HEK293 (cell line): ENCODE data around the gene CDK16.

Experiments
- BCL11B ChIP-seq: fragments of 450-650 bp; formaldehyde crosslinking; IDR thresholded peaks from 2 replicates; pipeline ENCODE4 v1.5.1; 2016; ENCODE audit warnings: low read depth, missing biosample characterization, missing genetic modification characterization
- EGR2 ChIP-seq: fragments of 450-650 bp; formaldehyde crosslinking; IDR thresholded peaks from 2 replicates; pipeline ENCODE4 v1.5.1; 2016; ENCODE audit warnings: low read depth, missing biosample characterization, missing genetic modification characterization
- GFI1B ChIP-seq: fragments of 450-650 bp; formaldehyde crosslinking; IDR thresholded peaks from 2 replicates; pipeline ENCODE4 v1.5.1; 2016; ENCODE audit warnings: missing biosample characterization, missing genetic modification characterization
- KLF1 ChIP-seq: fragments of 450-650 bp; formaldehyde crosslinking; IDR thresholded peaks from 2 replicates; pipeline ENCODE4 v1.5.1; 2016; ENCODE audit warnings: missing biosample characterization, missing genetic modification characterization
- KLF10 ChIP-seq: fragments of 450-650 bp; IDR thresholded peaks from 2 replicates; pipeline ENCODE4 v1.5.1; 2018; ENCODE audit warnings: missing biosample characterization, mild to moderate bottlenecking, missing genetic modification characterization
- KLF9 ChIP-seq: fragments of 450-650 bp; formaldehyde crosslinking; IDR thresholded peaks from 2 replicates; pipeline ENCODE4 v1.5.1; 2016; ENCODE audit warnings: missing biosample characterization, missing genetic modification characterization, low read depth
- SP7 ChIP-seq: fragments of 450-650 bp; formaldehyde crosslinking; IDR thresholded peaks from 2 replicates; pipeline ENCODE4 v1.5.1; 2016; ENCODE audit warnings: missing biosample characterization, missing genetic modification characterization
- ZBTB17 ChIP-seq: fragments of 450-650 bp; formaldehyde crosslinking; IDR thresholded peaks from 2 replicates; pipeline ENCODE4 v1.5.1; 2016; ENCODE audit warnings: missing biosample characterization, missing genetic modification characterization
- ZFP69B ChIP-seq: fragments of 450-650 bp; formaldehyde crosslinking; IDR thresholded peaks from 2 replicates; pipeline ENCODE4 v1.5.1; 2016; ENCODE audit warnings: missing biosample characterization, missing genetic modification characterization
- ZNF138 ChIP-seq: fragments of 450-650 bp; formaldehyde crosslinking; IDR thresholded peaks from 2 replicates; pipeline ENCODE4 v1.5.1; 2016; ENCODE audit warnings: missing biosample characterization, missing genetic modification characterization, borderline replicate concordance
- ZNF2 ChIP-seq: fragments of 450-650 bp; formaldehyde crosslinking; IDR thresholded peaks from 2 replicates; pipeline ENCODE4 v1.5.1; 2016; ENCODE audit warnings: missing biosample characterization, missing genetic modification characterization
- ZNF223 ChIP-seq: fragments of 450-650 bp; formaldehyde crosslinking; IDR thresholded peaks from 2 replicates; pipeline ENCODE4 v1.5.1; 2016; ENCODE audit warnings: missing biosample characterization, missing genetic modification characterization
- ZNF248 ChIP-seq: fragments of 450-650 bp; formaldehyde crosslinking; IDR thresholded peaks from 2 replicates; pipeline ENCODE4 v1.5.1; 2017; ENCODE audit warnings: missing biosample characterization, missing genetic modification characterization
- ZNF335 ChIP-seq: fragments of 450-650 bp; formaldehyde crosslinking; conservative IDR thresholded peaks from 2 replicates; pipeline ENCODE4 v1.5.1; 2016; ENCODE audit warnings: missing biosample characterization, missing genetic modification characterization
- ZNF341 ChIP-seq: fragments of 450-650 bp; formaldehyde crosslinking; IDR thresholded peaks from 2 replicates; pipeline ENCODE4; 2016; ENCODE audit warnings: low read depth, missing biosample characterization, missing genetic modification characterization
- ZNF404 ChIP-seq: fragments of 450-650 bp; formaldehyde crosslinking; IDR thresholded peaks from 2 replicates; pipeline ENCODE4 v1.5.1; 2017; ENCODE audit warnings: missing biosample characterization, missing genetic modification characterization
- ZNF561 ChIP-seq: fragments of 450-650 bp; IDR thresholded peaks from 2 replicates; pipeline ENCODE4 v1.5.1; 2018; ENCODE audit warnings: missing biosample characterization, missing genetic modification characterization, borderline replicate concordance
- ZNF621 ChIP-seq: fragments of 450-650 bp; formaldehyde crosslinking; IDR thresholded peaks from 2 replicates; pipeline ENCODE4 v1.5.1; 2017; ENCODE audit warnings: missing biosample characterization, missing genetic modification characterization
- ZSCAN30 ChIP-seq: fragments of 450-650 bp; IDR thresholded peaks from 2 replicates; pipeline ENCODE4 v1.5.1; 2018; ENCODE audit warnings: missing biosample characterization, mild to moderate bottlenecking, missing genetic modification characterization, moderate library complexity
- TF ChIP-seq, protein P1 (sequence below): fragments of 450-650 bp; formaldehyde crosslinking; conservative IDR thresholded peaks from 2 replicates; pipeline ENCODE4 v1.5.1; 2016; ENCODE audit warnings: low read depth, missing biosample characterization, missing genetic modification characterization
- TF ChIP-seq, protein P2 (sequence below): fragments of 450-650 bp; formaldehyde crosslinking; IDR thresholded peaks from 2 replicates; pipeline ENCODE4 v1.5.1; 2016; ENCODE audit warnings: missing biosample characterization, missing genetic modification characterization
- TF ChIP-seq, protein P3 (sequence below): fragments of 450-650 bp; formaldehyde crosslinking; IDR thresholded peaks from 2 replicates; pipeline ENCODE4 v1.5.1; 2017; ENCODE audit warnings: missing biosample characterization, mild to moderate bottlenecking, missing genetic modification characterization, moderate library complexity
- TF ChIP-seq, protein P4 (sequence below): fragments of 450-650 bp; formaldehyde crosslinking; IDR thresholded peaks from 2 replicates; pipeline ENCODE4 v1.5.1; 2016; ENCODE audit warnings: missing biosample characterization, missing genetic modification characterization
- TF ChIP-seq, protein P5 (sequence below): fragments of 450-650 bp; formaldehyde crosslinking; optimal IDR thresholded peaks from 2 replicates; pipeline ENCODE3; 2016; ENCODE audit warnings: missing biosample characterization, mild to moderate bottlenecking, missing genetic modification characterization
- TF ChIP-seq, protein P6 (sequence below): fragments of 450-650 bp; IDR thresholded peaks from 2 replicates; pipeline ENCODE4 v1.5.1; 2018; ENCODE audit warnings: missing biosample characterization, mild to moderate bottlenecking, missing genetic modification characterization

CDK16 gene

DNA sequence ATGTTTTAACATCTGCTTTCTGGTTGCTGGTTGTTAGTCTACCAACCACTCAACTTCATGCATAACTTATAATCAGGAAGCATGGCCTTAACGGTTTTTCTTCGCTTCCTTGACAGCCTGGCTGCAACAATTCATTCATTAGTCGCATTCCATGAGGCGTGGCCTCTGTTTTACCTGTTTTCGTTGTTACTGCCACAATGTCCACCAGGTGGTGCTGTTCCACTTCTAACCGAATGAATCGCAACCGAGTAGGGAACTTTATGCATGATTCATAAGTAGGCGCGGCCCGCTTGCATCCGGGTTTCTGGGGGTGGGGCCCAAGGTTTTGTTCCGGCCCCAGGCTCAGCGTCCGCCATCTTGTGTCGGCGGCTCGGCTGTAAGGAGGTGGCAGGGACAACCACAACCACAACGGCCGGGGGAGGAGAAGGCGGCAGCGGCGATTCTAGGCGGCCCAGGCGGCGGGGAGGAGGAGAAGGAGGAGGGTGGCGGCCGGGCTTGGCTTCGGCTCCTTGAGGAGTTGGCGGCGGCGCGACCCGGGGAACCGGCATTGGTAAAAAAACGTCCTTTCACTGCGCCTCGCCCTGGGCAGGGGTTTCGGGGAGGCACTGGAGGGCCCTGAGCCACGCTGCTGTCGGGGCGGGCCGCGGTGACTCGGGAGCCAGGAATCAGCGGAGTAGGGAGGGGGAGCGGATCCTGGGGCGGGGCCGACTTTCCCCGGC, 24.8 kb upstream of the CDK16 start, which contains the start of gene UBA1 (continued):
- TF ChIP-seq KLF9 (tag by site-specific recombination) (peak; percentile 92), ZNF248 (no peak), KLF10 (tag by site-specific recombination) (peak; percentile 96), BCL11B (tag by site-specific recombination) (no peak), SP7 (tag by site-specific recombination) (peak; percentile 64), ZNF335 (tag by site-specific recombination) (peak; percentile 74), ZNF341 (tag by site-specific recombination) (peak; percentile 80), ZFP69B (tag by site-specific recombination) (peak; percentile 80), KLF1 (peak; percentile 53; the same call in 1 of the 2 replicates), ZNF138 (tag by site-specific recombination) (no peak), ZNF621 (no peak), GFI1B (tag by site-specific recombination) (0 out of 2 replicates have a peak, but pooled peaks have one; percentile 13), ZNF404 (tag by site-specific recombination) (no peak), ZNF561 (tag by site-specific recombination) (peak; percentile 27; the same call in 1 of the 2 replicates), ZNF223 (tag by site-specific recombination) (peak; percentile 92; the same call in 1 of the 2 replicates), ZBTB17 (peak; percentile 82), EGR2 (tag by site-specific recombination) (peak; percentile 87), ZNF2 (tag by site-specific recombination) (peak; percentile 77; the same call in 1 of the 2 replicates), ZSCAN30 (tag by site-specific recombination) (peak; percentile 8; the same call in 1 of the 2 replicates)
- TF ChIP-seq, protein P1, sequence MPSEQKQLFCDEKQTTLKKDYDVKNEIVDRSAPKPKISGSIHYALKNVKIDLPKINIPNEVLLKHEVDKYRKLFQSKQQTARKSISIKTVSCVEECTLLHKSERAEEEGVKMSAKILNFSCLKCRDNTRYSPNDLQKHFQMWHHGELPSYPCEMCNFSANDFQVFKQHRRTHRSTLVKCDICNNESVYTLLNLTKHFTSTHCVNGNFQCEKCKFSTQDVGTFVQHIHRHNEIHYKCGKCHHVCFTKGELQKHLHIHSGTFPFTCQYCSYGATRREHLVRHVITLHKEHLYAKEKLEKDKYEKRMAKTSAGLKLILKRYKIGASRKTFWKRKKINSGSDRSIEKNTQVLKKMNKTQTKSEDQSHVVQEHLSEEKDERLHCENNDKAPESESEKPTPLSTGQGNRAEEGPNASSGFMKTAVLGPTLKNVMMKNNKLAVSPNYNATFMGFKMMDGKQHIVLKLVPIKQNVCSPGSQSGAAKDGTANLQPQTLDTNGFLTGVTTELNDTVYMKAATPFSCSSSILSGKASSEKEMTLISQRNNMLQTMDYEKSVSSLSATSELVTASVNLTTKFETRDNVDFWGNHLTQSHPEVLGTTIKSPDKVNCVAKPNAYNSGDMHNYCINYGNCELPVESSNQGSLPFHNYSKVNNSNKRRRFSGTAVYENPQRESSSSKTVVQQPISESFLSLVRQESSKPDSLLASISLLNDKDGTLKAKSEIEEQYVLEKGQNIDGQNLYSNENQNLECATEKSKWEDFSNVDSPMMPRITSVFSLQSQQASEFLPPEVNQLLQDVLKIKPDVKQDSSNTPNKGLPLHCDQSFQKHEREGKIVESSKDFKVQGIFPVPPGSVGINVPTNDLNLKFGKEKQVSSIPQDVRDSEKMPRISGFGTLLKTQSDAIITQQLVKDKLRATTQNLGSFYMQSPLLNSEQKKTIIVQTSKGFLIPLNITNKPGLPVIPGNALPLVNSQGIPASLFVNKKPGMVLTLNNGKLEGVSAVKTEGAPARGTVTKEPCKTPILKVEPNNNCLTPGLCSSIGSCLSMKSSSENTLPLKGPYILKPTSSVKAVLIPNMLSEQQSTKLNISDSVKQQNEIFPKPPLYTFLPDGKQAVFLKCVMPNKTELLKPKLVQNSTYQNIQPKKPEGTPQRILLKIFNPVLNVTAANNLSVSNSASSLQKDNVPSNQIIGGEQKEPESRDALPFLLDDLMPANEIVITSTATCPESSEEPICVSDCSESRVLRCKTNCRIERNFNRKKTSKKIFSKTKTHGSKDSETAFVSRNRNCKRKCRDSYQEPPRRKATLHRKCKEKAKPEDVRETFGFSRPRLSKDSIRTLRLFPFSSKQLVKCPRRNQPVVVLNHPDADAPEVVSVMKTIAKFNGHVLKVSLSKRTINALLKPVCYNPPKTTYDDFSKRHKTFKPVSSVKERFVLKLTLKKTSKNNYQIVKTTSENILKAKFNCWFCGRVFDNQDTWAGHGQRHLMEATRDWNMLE = 0 out of 2 replicates have a peak, but pooled peaks have one; percentile 26
- TF ChIP-seq, protein P2, sequence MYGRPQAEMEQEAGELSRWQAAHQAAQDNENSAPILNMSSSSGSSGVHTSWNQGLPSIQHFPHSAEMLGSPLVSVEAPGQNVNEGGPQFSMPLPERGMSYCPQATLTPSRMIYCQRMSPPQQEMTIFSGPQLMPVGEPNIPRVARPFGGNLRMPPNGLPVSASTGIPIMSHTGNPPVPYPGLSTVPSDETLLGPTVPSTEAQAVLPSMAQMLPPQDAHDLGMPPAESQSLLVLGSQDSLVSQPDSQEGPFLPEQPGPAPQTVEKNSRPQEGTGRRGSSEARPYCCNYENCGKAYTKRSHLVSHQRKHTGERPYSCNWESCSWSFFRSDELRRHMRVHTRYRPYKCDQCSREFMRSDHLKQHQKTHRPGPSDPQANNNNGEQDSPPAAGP = peak; percentile 62; the same call in 1 of the 2 replicates
- TF ChIP-seq, protein P3, sequence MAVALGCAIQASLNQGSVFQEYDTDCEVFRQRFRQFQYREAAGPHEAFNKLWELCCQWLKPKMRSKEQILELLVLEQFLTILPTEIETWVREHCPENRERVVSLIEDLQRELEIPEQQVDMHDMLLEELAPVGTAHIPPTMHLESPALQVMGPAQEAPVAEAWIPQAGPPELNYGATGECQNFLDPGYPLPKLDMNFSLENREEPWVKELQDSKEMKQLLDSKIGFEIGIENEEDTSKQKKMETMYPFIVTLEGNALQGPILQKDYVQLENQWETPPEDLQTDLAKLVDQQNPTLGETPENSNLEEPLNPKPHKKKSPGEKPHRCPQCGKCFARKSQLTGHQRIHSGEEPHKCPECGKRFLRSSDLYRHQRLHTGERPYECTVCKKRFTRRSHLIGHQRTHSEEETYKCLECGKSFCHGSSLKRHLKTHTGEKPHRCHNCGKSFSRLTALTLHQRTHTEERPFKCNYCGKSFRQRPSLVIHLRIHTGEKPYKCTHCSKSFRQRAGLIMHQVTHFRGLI = no peak
- TF ChIP-seq, protein P4, sequence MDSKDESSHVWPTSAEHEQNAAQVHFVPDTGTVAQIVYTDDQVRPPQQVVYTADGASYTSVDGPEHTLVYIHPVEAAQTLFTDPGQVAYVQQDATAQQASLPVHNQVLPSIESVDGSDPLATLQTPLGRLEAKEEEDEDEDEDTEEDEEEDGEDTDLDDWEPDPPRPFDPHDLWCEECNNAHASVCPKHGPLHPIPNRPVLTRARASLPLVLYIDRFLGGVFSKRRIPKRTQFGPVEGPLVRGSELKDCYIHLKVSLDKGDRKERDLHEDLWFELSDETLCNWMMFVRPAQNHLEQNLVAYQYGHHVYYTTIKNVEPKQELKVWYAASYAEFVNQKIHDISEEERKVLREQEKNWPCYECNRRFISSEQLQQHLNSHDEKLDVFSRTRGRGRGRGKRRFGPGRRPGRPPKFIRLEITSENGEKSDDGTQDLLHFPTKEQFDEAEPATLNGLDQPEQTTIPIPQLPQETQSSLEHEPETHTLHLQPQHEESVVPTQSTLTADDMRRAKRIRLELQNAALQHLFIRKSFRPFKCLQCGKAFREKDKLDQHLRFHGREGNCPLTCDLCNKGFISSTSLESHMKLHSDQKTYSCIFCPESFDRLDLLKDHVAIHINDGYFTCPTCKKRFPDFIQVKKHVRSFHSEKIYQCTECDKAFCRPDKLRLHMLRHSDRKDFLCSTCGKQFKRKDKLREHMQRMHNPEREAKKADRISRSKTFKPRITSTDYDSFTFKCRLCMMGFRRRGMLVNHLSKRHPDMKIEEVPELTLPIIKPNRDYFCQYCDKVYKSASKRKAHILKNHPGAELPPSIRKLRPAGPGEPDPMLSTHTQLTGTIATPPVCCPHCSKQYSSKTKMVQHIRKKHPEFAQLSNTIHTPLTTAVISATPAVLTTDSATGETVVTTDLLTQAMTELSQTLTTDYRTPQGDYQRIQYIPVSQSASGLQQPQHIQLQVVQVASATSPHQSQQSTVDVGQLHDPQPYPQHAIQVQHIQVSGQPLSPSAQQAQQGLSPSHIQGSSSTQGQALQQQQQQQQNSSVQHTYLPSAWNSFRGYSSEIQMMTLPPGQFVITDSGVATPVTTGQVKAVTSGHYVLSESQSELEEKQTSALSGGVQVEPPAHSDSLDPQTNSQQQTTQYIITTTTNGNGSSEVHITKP (tag by site-specific recombination) = peak; percentile 80
- TF ChIP-seq, protein P5, sequence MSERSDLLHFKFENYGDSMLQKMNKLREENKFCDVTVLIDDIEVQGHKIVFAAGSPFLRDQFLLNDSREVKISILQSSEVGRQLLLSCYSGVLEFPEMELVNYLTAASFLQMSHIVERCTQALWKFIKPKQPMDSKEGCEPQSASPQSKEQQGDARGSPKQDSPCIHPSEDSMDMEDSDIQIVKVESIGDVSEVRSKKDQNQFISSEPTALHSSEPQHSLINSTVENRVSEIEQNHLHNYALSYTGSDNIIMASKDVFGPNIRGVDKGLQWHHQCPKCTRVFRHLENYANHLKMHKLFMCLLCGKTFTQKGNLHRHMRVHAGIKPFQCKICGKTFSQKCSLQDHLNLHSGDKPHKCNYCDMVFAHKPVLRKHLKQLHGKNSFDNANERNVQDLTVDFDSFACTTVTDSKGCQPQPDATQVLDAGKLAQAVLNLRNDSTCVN (tag by site-specific recombination) = no peak
- TF ChIP-seq, protein P6, sequence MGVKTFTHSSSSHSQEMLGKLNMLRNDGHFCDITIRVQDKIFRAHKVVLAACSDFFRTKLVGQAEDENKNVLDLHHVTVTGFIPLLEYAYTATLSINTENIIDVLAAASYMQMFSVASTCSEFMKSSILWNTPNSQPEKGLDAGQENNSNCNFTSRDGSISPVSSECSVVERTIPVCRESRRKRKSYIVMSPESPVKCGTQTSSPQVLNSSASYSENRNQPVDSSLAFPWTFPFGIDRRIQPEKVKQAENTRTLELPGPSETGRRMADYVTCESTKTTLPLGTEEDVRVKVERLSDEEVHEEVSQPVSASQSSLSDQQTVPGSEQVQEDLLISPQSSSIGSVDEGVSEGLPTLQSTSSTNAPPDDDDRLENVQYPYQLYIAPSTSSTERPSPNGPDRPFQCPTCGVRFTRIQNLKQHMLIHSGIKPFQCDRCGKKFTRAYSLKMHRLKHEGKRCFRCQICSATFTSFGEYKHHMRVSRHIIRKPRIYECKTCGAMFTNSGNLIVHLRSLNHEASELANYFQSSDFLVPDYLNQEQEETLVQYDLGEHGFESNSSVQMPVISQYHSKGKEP (tag by site-specific recombination) = no peak; the same call in 1 of the 2 replicates
